ENCODE data around the gene ONECUT1. TPM values are rescaled to one million over a fixed set of nuclear protein-coding genes. Genes with fewer than 3 reads are reported as not detected.

ONECUT1 gene
- total RNA-seq, 1 experiment from 2014 or later = 1.3 TPM

DNA sequence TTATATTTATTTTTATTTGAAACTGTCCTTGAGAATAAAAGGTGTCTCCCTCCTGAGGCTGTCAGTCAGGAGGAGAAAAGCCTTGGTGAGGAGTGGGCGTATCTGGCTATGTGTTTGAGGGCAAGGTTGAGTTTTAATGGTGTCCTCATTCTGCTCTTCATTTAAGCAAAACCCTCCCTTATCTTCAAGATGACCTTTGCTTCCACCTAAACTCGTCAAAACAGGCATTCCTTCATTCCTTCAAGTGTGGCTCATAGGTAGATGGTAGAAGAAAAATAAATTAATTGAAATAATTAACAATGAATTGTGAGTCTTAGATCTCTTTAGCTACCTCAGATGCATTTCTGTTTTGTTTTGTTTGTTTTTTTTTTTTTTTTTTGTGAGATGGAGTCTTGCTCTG, 71.6 kb downstream of the ONECUT1 start:
- no peak for TF ChIP-seq POLR2AphosphoS5 (IDR thresholded peaks at IDR 0.05; ENCODE audit: low read depth, low read length)
- TF ChIP-seq CBX3 (IDR thresholded peaks at IDR 0.05; ENCODE audit: low read depth) = no peak
- H3K4me3 ChIP-seq (replicated peaks in 1 of 2; ENCODE audit: low read depth in 1 of 2, low read length in 2 of 2) = no peak overlapping the region
- no peaks in the 10 kb centered on the region for H3K27me3 ChIP-seq (ENCODE audit: insufficient read depth, low read length)
- no peaks in the 10 kb centered on the region for H3K4me1 ChIP-seq (ENCODE audit: control insufficient read depth in 1 of 2, insufficient read depth in 2 of 2, low read length in 2 of 2)
- RAD21 ChIA-PET (ENCODE audit: low non-redundant PET in 1 of 2, low total read pairs in 2 of 2, uncharacterized antibody in 2 of 2, unreplicated experiment in 2 of 2) = no interaction called here
- H3K9me2 ChIP-seq (ENCODE audit: insufficient read depth) = no peaks in the 10 kb centered on the region
- POLR2A ChIA-PET = no interaction called here
- ATAC-seq = no peak
- no peak overlapping the region for H3K4me2 ChIP-seq (ENCODE audit: low read length)
- H3K9me3 ChIP-seq (ENCODE audit: control insufficient read depth in 1 of 2, insufficient read depth in 1 of 2, low read depth in 1 of 2, low read length in 2 of 2) = no peaks in the 10 kb centered on the region
- no TSS peak for BruUV-seq (replicated peaks)
- DNase-seq (ENCODE audit: low read depth, low spot score) = no peak
- CTCF ChIA-PET = no interaction called here
- H3K36me3 ChIP-seq (ENCODE audit: control insufficient read depth in 1 of 2, insufficient read depth in 2 of 2, low read length in 2 of 2) = no peaks in the 10 kb centered on the region
- no peak overlapping the region for H3K9ac ChIP-seq (ENCODE audit: low read length)
- no peaks in the 10 kb centered on the region for H3K79me2 ChIP-seq (ENCODE audit: insufficient read depth, low read length)
- intact Hi-C loops (cut with micrococcal nuclease) = no loop called here
- H3K27ac ChIP-seq (ENCODE audit: low read depth, low read length) = no peak overlapping the region
- no peak overlapping the region for H2AFZ ChIP-seq (ENCODE audit: low read depth, low read length, poor library complexity, severe bottlenecking)
- H4K20me1 ChIP-seq (ENCODE audit: insufficient read depth) = no peaks in the 10 kb centered on the region

DNA sequence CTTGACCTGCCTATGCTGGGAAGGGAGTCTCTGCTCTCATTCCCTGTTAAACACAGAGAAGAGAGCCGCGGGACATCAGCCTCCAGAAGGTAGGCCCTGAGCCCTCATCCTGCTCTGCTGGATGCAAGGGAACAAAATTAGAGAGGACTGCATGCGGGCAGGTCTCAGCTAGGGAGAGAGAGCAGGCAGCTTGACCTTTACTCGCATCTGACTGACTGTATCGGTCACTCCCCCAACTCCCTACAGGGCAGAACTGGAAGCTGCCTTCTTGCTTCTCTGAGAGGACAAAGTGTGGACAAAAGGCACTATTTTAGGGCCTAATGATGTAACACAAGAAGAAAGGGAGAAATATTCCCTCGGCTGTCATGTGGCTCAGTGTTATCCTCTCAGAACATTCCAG, 72.2 kb downstream of the ONECUT1 start:
- Histone ChIP-seq H3K36me3 (ENCODE audit: control insufficient read depth in 1 of 2, insufficient read depth in 2 of 2, low read length in 2 of 2) (no peaks in the 10 kb centered on the region), H3K27ac (ENCODE audit: low read depth, low read length) (no peak overlapping the region), H3K4me1 (ENCODE audit: control insufficient read depth in 1 of 2, insufficient read depth in 2 of 2, low read length in 2 of 2) (no peaks in the 10 kb centered on the region), H3K9me3 (ENCODE audit: control insufficient read depth in 1 of 2, insufficient read depth in 1 of 2, low read depth in 1 of 2, low read length in 2 of 2) (no peaks in the 10 kb centered on the region), H3K9ac (ENCODE audit: low read length) (no peak overlapping the region), H4K20me1 (ENCODE audit: insufficient read depth) (no peaks in the 10 kb centered on the region), H3K9me2 (ENCODE audit: insufficient read depth) (no peaks in the 10 kb centered on the region), H2AFZ (ENCODE audit: low read depth, low read length, poor library complexity, severe bottlenecking) (no peak overlapping the region), H3K4me2 (ENCODE audit: low read length) (no peak overlapping the region), H3K79me2 (ENCODE audit: insufficient read depth, low read length) (no peaks in the 10 kb centered on the region), H3K4me3 (replicated peaks in 1 of 2; ENCODE audit: low read depth in 1 of 2, low read length in 2 of 2) (no peak overlapping the region), H3K27me3 (ENCODE audit: insufficient read depth, low read length) (no peaks in the 10 kb centered on the region)
- ATAC-seq (no peak), DNase-seq (ENCODE audit: low read depth, low spot score) (no peak)
- CTCF ChIA-PET = no interaction called here
- intact Hi-C loops (cut with micrococcal nuclease) = no loop called here
- no TSS peak for BruUV-seq (replicated peaks)
- RAD21 ChIA-PET (ENCODE audit: low non-redundant PET in 1 of 2, low total read pairs in 2 of 2, uncharacterized antibody in 2 of 2, unreplicated experiment in 2 of 2) = no interaction called here
- POLR2A ChIA-PET = no interaction called here
- TF ChIP-seq, protein P1, sequence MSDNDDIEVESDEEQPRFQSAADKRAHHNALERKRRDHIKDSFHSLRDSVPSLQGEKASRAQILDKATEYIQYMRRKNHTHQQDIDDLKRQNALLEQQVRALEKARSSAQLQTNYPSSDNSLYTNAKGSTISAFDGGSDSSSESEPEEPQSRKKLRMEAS (IDR thresholded peaks at IDR 0.05) = no peak
- TF ChIP-seq, protein P2, sequence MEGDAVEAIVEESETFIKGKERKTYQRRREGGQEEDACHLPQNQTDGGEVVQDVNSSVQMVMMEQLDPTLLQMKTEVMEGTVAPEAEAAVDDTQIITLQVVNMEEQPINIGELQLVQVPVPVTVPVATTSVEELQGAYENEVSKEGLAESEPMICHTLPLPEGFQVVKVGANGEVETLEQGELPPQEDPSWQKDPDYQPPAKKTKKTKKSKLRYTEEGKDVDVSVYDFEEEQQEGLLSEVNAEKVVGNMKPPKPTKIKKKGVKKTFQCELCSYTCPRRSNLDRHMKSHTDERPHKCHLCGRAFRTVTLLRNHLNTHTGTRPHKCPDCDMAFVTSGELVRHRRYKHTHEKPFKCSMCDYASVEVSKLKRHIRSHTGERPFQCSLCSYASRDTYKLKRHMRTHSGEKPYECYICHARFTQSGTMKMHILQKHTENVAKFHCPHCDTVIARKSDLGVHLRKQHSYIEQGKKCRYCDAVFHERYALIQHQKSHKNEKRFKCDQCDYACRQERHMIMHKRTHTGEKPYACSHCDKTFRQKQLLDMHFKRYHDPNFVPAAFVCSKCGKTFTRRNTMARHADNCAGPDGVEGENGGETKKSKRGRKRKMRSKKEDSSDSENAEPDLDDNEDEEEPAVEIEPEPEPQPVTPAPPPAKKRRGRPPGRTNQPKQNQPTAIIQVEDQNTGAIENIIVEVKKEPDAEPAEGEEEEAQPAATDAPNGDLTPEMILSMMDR (IDR thresholded peaks at IDR 0.05 in 2 of 3, conservative IDR thresholded peaks at IDR 0.05 in 1 of 3; ENCODE audit: borderline replicate concordance in 1 of 3, insufficient read depth in 1 of 3, low read depth in 2 of 3, low read length in 2 of 3) = no peak
- no peak for TF ChIP-seq EZH2 (IDR thresholded peaks at IDR 0.05)
- TF ChIP-seq JUND (IDR thresholded peaks at IDR 0.05) = no peak
- TF ChIP-seq ZNF274 (IDR thresholded peaks at IDR 0.05; ENCODE audit: low read depth, low read length) = no peak
- TF ChIP-seq ELF1 (IDR thresholded peaks at IDR 0.05; ENCODE audit: borderline replicate concordance, low read depth) = no peak
- no peak for TF ChIP-seq SIN3A (IDR thresholded peaks at IDR 0.05; ENCODE audit: low read depth)
- TF ChIP-seq, protein P3, sequence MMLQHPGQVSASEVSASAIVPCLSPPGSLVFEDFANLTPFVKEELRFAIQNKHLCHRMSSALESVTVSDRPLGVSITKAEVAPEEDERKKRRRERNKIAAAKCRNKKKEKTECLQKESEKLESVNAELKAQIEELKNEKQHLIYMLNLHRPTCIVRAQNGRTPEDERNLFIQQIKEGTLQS (IDR thresholded peaks at IDR 0.05) = no peak
- no peak for TF ChIP-seq CEBPB (IDR thresholded peaks at IDR 0.05; ENCODE audit: low read depth)
- no peak for TF ChIP-seq CBX3 (IDR thresholded peaks at IDR 0.05; ENCODE audit: low read depth)
- TF ChIP-seq SP1 (IDR thresholded peaks at IDR 0.05; ENCODE audit: low read depth) = no peak
- no peak for TF ChIP-seq EGR1 (IDR thresholded peaks at IDR 0.05; ENCODE audit: low read depth)
- TF ChIP-seq, protein P4, sequence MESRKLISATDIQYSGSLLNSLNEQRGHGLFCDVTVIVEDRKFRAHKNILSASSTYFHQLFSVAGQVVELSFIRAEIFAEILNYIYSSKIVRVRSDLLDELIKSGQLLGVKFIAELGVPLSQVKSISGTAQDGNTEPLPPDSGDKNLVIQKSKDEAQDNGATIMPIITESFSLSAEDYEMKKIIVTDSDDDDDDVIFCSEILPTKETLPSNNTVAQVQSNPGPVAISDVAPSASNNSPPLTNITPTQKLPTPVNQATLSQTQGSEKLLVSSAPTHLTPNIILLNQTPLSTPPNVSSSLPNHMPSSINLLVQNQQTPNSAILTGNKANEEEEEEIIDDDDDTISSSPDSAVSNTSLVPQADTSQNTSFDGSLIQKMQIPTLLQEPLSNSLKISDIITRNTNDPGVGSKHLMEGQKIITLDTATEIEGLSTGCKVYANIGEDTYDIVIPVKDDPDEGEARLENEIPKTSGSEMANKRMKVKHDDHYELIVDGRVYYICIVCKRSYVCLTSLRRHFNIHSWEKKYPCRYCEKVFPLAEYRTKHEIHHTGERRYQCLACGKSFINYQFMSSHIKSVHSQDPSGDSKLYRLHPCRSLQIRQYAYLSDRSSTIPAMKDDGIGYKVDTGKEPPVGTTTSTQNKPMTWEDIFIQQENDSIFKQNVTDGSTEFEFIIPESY (IDR thresholded peaks at IDR 0.05; ENCODE audit: extremely low read depth, insufficient replicate concordance, low read length) = no peak
- TF ChIP-seq SRF (IDR thresholded peaks at IDR 0.05; ENCODE audit: low read depth) = no peak
- no peak for TF ChIP-seq FOSL1 (IDR thresholded peaks at IDR 0.05; ENCODE audit: low read depth)
- no peak for TF ChIP-seq RAD21 (IDR thresholded peaks at IDR 0.05; ENCODE audit: low read depth)

All from HCT116 (cell line).